Measurements from ENCODE around the gene ANAPC7.
"Not testable (repeated sequence)": the region's sequence is repeated elsewhere in the genome, so short reads cannot be mapped to it uniquely, and the experiment has no call there.

ANAPC7 gene

GRCh38 chr12:110410086-110410485 is 6.6 kb upstream of the ANAPC7 start:
- H3K4me1 Mint-ChIP-seq (ENCODE audit: low read depth in 2 of 2); H3K4me3 Mint-ChIP-seq; H3K36me3 Mint-ChIP-seq (ENCODE audit: insufficient read depth); H3K27ac Mint-ChIP-seq; ATAC-seq (replicated peaks); DNase-seq; H3K9me3 Mint-ChIP-seq: not testable (repeated sequence)
- H3K27me3 Mint-ChIP-seq = peaks cover 16 to 22% of the 10 kb centered on the region in 2 donors

GRCh38 chr12:110405126-110405662 is 1.7 kb upstream of the ANAPC7 start:
- Mint-ChIP-seq H3K4me1 (ENCODE audit: low read depth in 2 of 2) (peaks cover 13 to 22% of the 10 kb centered on the region in 2 donors), H3K27me3 (peaks cover 7 to 13% of the 10 kb centered on the region in 2 donors), H3K36me3 (ENCODE audit: insufficient read depth) (peaks cover 18% of the 10 kb centered on the region)
- not testable (repeated sequence) for ATAC-seq (replicated peaks); H3K9me3 Mint-ChIP-seq; DNase-seq; H3K4me3 Mint-ChIP-seq; H3K27ac Mint-ChIP-seq

GRCh38 chr12:110403976-110404682 is 621 bp upstream of the ANAPC7 start:
- peaks cover 21% of the 10 kb centered on the region for H3K36me3 Mint-ChIP-seq (ENCODE audit: insufficient read depth)
- peaks cover 18 to 28% of the 10 kb centered on the region in 2 donors for H3K4me1 Mint-ChIP-seq (ENCODE audit: low read depth in 2 of 2)
- peak overlapping the region; percentile 97 for H3K27ac Mint-ChIP-seq
- ATAC-seq (replicated peaks) (peak; percentile 57), DNase-seq (peak; percentile 66 to 74 (median 70))
- no peaks in the 10 kb centered on the region for H3K9me3 Mint-ChIP-seq
- H3K27me3 Mint-ChIP-seq = peaks cover 2% of the 10 kb centered on the region in 2 donors
- peak overlapping the region; percentile 99 to 100 for H3K4me3 Mint-ChIP-seq

- Mint-ChIP-seq H3K27ac (no peak overlapping the region), H3K36me3 (ENCODE audit: insufficient read depth) (peaks cover 94% of the 10 kb centered on the region)
- ATAC-seq (replicated peaks) = no peak
These were observed 20.8 kb downstream of the ANAPC7 start for GRCh38 chr12:110382683-110383082.

GRCh38 chr12:110379631-110380030 is 23.9 kb downstream of the ANAPC7 start:
- H3K9me3 Mint-ChIP-seq = no peaks in the 10 kb centered on the region
- no peaks in the 10 kb centered on the region for H3K27me3 Mint-ChIP-seq
- peaks cover 2 to 7% of the 10 kb centered on the region in 2 donors for H3K4me1 Mint-ChIP-seq (ENCODE audit: low read depth in 2 of 2)
- H3K27ac Mint-ChIP-seq = no peak overlapping the region
- DNase-seq = no peak
- no peak for ATAC-seq (replicated peaks)
- H3K4me3 Mint-ChIP-seq = no peak overlapping the region
- peaks cover 87% of the 10 kb centered on the region for H3K36me3 Mint-ChIP-seq (ENCODE audit: insufficient read depth)

More at GRCh38 chr12:110382683-110383082, 20.8 kb downstream of the ANAPC7 start:
- Mint-ChIP-seq H3K4me3 (no peak overlapping the region), H3K27me3 (no peaks in the 10 kb centered on the region), H3K4me1 (ENCODE audit: low read depth in 2 of 2) (peaks cover 4 to 6% of the 10 kb centered on the region in 2 donors), H3K9me3 (no peaks in the 10 kb centered on the region)
- no peak for DNase-seq

- H3K27ac Mint-ChIP-seq = no peak overlapping the region
- no peaks in the 10 kb centered on the region for H3K27me3 Mint-ChIP-seq
- no peak overlapping the region for H3K4me3 Mint-ChIP-seq
- H3K9me3 Mint-ChIP-seq = no peaks in the 10 kb centered on the region
- DNase-seq = no peak
- no peak for ATAC-seq (replicated peaks)
- H3K4me1 Mint-ChIP-seq (ENCODE audit: low read depth in 2 of 2) = peaks cover 0 to 4% of the 10 kb centered on the region in 2 donors
- peaks cover 87% of the 10 kb centered on the region for H3K36me3 Mint-ChIP-seq (ENCODE audit: insufficient read depth)
These were observed 24.3 kb downstream of the ANAPC7 start for GRCh38 chr12:110379197-110379596.

- not testable (repeated sequence) for H3K27ac Mint-ChIP-seq; H3K27me3 Mint-ChIP-seq; DNase-seq; H3K4me3 Mint-ChIP-seq; H3K4me1 Mint-ChIP-seq (ENCODE audit: low read depth in 2 of 2); H3K9me3 Mint-ChIP-seq; ATAC-seq (replicated peaks)
- peaks cover 86% of the 10 kb centered on the region for H3K36me3 Mint-ChIP-seq (ENCODE audit: insufficient read depth)
These were observed 25.2 kb downstream of the ANAPC7 start for GRCh38 chr12:110378131-110378790.

GRCh38 chr12:110373962-110374611 is 29.4 kb downstream of the ANAPC7 start:
- Mint-ChIP-seq H3K4me3 (no peak overlapping the region), H3K27me3 (no peaks in the 10 kb centered on the region), H3K4me1 (ENCODE audit: low read depth in 2 of 2) (peaks cover 8 to 10% of the 10 kb centered on the region in 2 donors), H3K27ac (peak overlapping the region in 1 of 2 donors; percentile 77), H3K9me3 (no peaks in the 10 kb centered on the region), H3K36me3 (ENCODE audit: insufficient read depth) (peaks cover 59% of the 10 kb centered on the region)
- no peak for DNase-seq
- ATAC-seq (replicated peaks) = no peak

GRCh38 chr12:110373425-110373824 is 30.1 kb downstream of the ANAPC7 start:
- peaks cover 53% of the 10 kb centered on the region for H3K36me3 Mint-ChIP-seq (ENCODE audit: insufficient read depth)
- H3K9me3 Mint-ChIP-seq = no peaks in the 10 kb centered on the region
- H3K4me1 Mint-ChIP-seq (ENCODE audit: low read depth in 2 of 2) = peaks cover 8 to 10% of the 10 kb centered on the region in 2 donors

GRCh38 chr12:110373025-110373424 is 30.5 kb downstream of the ANAPC7 start:
- H3K4me1 Mint-ChIP-seq (ENCODE audit: low read depth in 2 of 2) = peaks cover 8 to 10% of the 10 kb centered on the region in 2 donors
- H3K4me3 Mint-ChIP-seq = no peak overlapping the region
- no peak for DNase-seq
- no peaks in the 10 kb centered on the region for H3K9me3 Mint-ChIP-seq
- H3K27ac Mint-ChIP-seq = peak overlapping the region; percentile 71 to 80
- H3K27me3 Mint-ChIP-seq = no peaks in the 10 kb centered on the region
- peaks cover 49% of the 10 kb centered on the region for H3K36me3 Mint-ChIP-seq (ENCODE audit: insufficient read depth)
- ATAC-seq (replicated peaks) = no peak

More at GRCh38 chr12:110373425-110373824, 30.1 kb downstream of the ANAPC7 start:
- DNase-seq (no peak), ATAC-seq (replicated peaks) (no peak)
- Mint-ChIP-seq H3K4me3 (no peak overlapping the region), H3K27ac (no peak overlapping the region), H3K27me3 (no peaks in the 10 kb centered on the region)

- no peak overlapping the region for H3K4me3 Mint-ChIP-seq
- no peaks in the 10 kb centered on the region for H3K27me3 Mint-ChIP-seq
- DNase-seq (no peak), ATAC-seq (replicated peaks) (no peak)
- no peaks in the 10 kb centered on the region for H3K9me3 Mint-ChIP-seq
- H3K36me3 Mint-ChIP-seq (ENCODE audit: insufficient read depth) = peaks cover 39% of the 10 kb centered on the region
- peaks cover 8 to 10% of the 10 kb centered on the region in 2 donors for H3K4me1 Mint-ChIP-seq (ENCODE audit: low read depth in 2 of 2)
- peak overlapping the region; percentile 58 to 80 for H3K27ac Mint-ChIP-seq
These were observed 31.5 kb downstream of the ANAPC7 start for GRCh38 chr12:110372056-110372425.

- no peaks in the 10 kb centered on the region for H3K9me3 Mint-ChIP-seq
- no peaks in the 10 kb centered on the region for H3K27me3 Mint-ChIP-seq
- H3K36me3 Mint-ChIP-seq (ENCODE audit: insufficient read depth) = peaks cover 35% of the 10 kb centered on the region
- peak overlapping the region; percentile 58 to 80 for H3K27ac Mint-ChIP-seq
- H3K4me1 Mint-ChIP-seq (ENCODE audit: low read depth in 2 of 2) = peaks cover 8 to 10% of the 10 kb centered on the region in 2 donors
- DNase-seq = no peak
- ATAC-seq (replicated peaks) = peak; percentile 26
- H3K4me3 Mint-ChIP-seq = no peak overlapping the region
These were observed 32.0 kb downstream of the ANAPC7 start for GRCh38 chr12:110371408-110372055.

- no peak for DNase-seq
- Mint-ChIP-seq H3K27me3 (no peaks in the 10 kb centered on the region), H3K4me1 (ENCODE audit: low read depth in 2 of 2) (peaks cover 8 to 10% of the 10 kb centered on the region in 2 donors), H3K4me3 (no peak overlapping the region), H3K27ac (peak overlapping the region in 1 of 2 donors; percentile 80), H3K9me3 (no peaks in the 10 kb centered on the region), H3K36me3 (ENCODE audit: insufficient read depth) (peaks cover 33% of the 10 kb centered on the region)
- no peak for ATAC-seq (replicated peaks)
These were observed 32.7 kb downstream of the ANAPC7 start for GRCh38 chr12:110370732-110371231.

Measured in effector memory CD8-positive, alpha-beta T cell (primary cell).